BLaER1 (cell line): ENCODE data around the gene LOC101059915.

ENCODE experiments used
- H3K27ac ChIP-seq: shearing (Covaris generic); formaldehyde crosslinking; 2 replicates; pipeline ENCODE4 v1.8.1; 2022
- H3K27me3 ChIP-seq: shearing (Covaris generic); formaldehyde crosslinking; 2 replicates; pipeline ENCODE4 v1.8.1; 2022
- H3K36me3 ChIP-seq: shearing (Covaris generic); formaldehyde crosslinking; 2 replicates; pipeline ENCODE4 v1.8.1; 2022
- H3K4me1 ChIP-seq: shearing (Covaris generic); formaldehyde crosslinking; 2 replicates; pipeline ENCODE4 v1.8.1; 2022
- H3K4me2 ChIP-seq: shearing (Covaris generic); formaldehyde crosslinking; 2 replicates; pipeline ENCODE4 v1.8.1; 2022
- H3K4me3 ChIP-seq: shearing (Covaris generic); formaldehyde crosslinking; 2 replicates; pipeline ENCODE4 v1.8.1; 2022
- H3K9ac ChIP-seq: shearing (Covaris generic); formaldehyde crosslinking; 2 replicates; pipeline ENCODE4 v1.8.1; 2022
- H3K9me3 ChIP-seq: shearing (Covaris generic); formaldehyde crosslinking; 2 replicates; pipeline ENCODE4 v1.8.1; 2022
- H4K20me1 ChIP-seq: shearing (Covaris generic); formaldehyde crosslinking; 2 replicates; pipeline ENCODE4 v1.8.1; 2022
- Cebpa-rat ChIP-seq: shearing (Covaris generic); IDR thresholded peaks from 2 replicates; pipeline ENCODE4 v1.8.1; 2022

LOC101059915 gene

DNA sequence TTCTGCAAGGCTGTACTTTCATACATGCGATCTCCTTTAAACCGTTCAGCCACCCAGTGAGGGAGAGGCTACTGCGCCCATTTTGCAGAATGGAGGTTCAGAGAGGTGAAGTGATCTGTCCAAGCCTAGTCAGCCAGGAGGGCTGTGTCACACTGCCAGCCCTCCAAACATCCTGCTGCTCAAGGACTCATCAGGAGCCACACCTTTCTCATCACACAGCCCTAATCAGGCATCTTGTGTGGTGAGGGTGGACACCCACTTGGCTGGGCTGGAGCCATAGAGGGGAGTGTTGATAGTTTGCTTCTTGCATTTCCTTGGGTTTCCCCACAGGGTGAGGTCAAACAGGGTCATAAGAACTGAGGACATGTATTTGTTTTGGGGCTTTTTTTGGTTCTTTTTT lies 43.6 kb upstream of the LOC101059915 start:
- Histone ChIP-seq H3K27me3 (peaks cover 53% of the 10 kb centered on the region), H3K4me2 (peak overlapping the region; percentile 66), H4K20me1 (no peaks in the 10 kb centered on the region), H3K36me3 (no peaks in the 10 kb centered on the region), H3K27ac (no peak overlapping the region), H3K9me3 (peaks cover 12% of the 10 kb centered on the region), H3K4me3 (no peak overlapping the region), H3K4me1 (peaks cover 62% of the 10 kb centered on the region), H3K9ac (no peak overlapping the region)
- no peak for TF ChIP-seq Cebpa-rat

DNA sequence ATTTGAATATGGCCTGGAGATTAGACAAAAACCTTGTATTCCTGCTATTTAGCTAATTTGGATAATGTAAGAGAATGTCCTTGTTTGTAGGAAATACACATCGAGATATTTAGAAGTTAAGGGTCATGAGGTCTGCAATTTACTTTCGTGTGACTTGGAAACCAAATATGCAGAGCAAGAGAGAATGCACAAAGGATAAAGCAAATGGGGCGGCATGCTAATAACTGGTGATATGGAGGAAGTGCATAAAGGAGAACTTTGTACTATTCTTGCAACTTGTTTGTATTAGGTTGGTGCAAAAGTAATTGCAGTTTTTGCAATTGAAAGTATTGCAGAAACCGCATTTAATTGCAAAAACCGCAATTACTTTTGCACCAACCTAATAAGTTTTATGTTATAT lies 41.9 kb upstream of the LOC101059915 start:
- H3K4me2 ChIP-seq, result no peak overlapping the region
- H3K27ac ChIP-seq, result no peak overlapping the region
- H3K9me3 ChIP-seq, result peaks cover 4% of the 10 kb centered on the region
- H3K4me1 ChIP-seq, result peaks cover 66% of the 10 kb centered on the region
- no peak overlapping the region for H3K4me3 ChIP-seq
- peaks cover 51% of the 10 kb centered on the region for H3K27me3 ChIP-seq
- no peak for TF ChIP-seq Cebpa-rat
- H3K9ac ChIP-seq, result no peak overlapping the region
- H3K36me3 ChIP-seq, result no peaks in the 10 kb centered on the region
- no peaks in the 10 kb centered on the region for H4K20me1 ChIP-seq

DNA sequence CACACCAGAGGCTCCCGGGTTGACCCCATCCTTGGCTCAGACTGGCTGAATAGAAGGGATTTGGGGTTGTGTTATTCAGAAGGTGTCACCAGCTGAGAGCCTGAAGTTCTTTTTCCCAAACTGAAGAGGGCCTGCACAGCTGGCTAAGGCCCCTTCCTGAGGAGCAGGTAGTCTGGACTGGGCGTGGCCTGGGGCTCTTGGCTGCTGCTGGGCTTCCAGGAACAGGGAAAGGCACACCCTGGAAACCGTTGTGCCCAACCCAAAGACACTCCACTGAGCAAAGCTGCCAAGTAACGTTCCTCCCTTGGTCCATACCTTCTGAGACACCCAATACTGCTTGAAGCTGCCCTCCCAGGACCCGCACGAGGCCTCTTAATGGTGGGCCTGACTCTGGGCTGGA lies 40.8 kb upstream of the LOC101059915 start:
- Histone ChIP-seq H3K27me3 (peaks cover 51% of the 10 kb centered on the region), H3K27ac (no peak overlapping the region), H3K4me1 (peaks cover 66% of the 10 kb centered on the region)

DNA sequence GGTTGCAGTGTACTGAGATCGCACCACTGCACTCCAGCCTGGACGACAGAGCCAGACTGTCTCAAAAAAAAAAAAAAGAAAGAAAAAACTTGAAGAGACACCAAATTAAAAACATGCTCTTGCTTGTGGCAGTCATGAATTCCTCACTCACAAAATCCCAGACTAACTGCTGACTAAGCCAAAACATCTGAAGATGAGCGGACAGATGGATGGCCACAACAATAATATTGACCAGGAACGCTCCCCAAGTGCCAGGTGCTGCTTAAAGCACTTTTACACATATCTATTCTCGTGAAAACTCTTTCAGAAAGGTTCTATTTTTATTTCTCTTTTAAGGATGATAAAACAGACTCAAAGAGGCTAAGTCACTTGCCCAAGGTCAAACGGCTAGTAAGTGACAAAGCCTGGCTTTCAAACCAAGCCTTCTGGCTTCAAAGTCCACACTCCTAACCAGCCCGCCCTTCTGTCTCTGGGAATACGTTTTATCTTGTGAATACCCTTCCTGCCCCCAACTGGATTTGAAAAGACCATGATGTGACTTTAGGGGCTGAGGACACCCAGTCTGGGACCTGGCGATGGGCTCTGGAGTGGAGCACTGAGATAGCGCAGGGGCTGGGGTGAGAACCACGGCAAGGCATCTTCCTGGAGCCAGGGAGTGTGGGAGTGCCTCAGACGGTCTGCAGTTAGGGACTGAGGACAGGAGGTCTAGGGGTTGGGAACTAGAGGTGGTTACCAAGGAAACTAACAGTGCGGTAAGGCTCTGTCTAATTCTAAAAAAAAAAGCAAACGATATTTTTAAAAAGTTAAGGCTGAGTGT lies 39.5 kb upstream of the LOC101059915 start:
- H3K9me3 ChIP-seq, result no peaks in the 10 kb centered on the region
- H3K27me3 ChIP-seq, result peaks cover 60% of the 10 kb centered on the region
- no peak overlapping the region for H3K9ac ChIP-seq
- no peak overlapping the region for H3K4me3 ChIP-seq
- peaks cover 59% of the 10 kb centered on the region for H3K4me1 ChIP-seq
- H3K27ac ChIP-seq, result no peak overlapping the region
- no peak for TF ChIP-seq Cebpa-rat
- no peaks in the 10 kb centered on the region for H4K20me1 ChIP-seq
- H3K36me3 ChIP-seq, result no peaks in the 10 kb centered on the region
- peak overlapping the region; percentile 83 for H3K4me2 ChIP-seq

More for the DNA sequence above, 40.8 kb upstream of the LOC101059915 start:
- Histone ChIP-seq H3K4me3 (no peak overlapping the region), H3K36me3 (no peaks in the 10 kb centered on the region), H4K20me1 (no peaks in the 10 kb centered on the region), H3K9ac (no peak overlapping the region), H3K4me2 (no peak overlapping the region), H3K9me3 (no peaks in the 10 kb centered on the region)
- TF ChIP-seq Cebpa-rat, result no peak

DNA sequence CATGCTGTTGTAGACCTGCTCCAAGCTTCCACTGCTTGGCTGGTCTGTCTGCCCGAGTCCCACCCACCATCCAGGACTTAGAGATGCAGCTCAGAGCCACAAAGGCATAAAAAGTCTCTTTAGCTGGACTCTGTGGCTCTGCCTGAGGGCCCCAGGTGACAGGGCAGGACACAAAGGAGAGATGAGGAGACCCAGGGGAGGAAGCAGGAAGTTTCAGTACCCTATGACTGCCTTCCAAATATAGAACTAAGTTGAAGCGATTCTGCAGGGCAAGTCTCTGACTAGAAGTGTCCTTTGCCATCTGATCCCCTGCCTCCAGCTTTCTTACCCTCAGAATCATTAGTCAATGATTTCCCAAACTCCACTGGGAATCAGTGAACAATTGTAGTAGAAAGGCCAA lies 37.9 kb upstream of the LOC101059915 start:
- Histone ChIP-seq H3K4me3 (no peak overlapping the region), H3K9ac (peak overlapping the region; percentile 24; the same call in 1 of the 2 replicates), H3K4me2 (peak overlapping the region; percentile 83)

DNA sequence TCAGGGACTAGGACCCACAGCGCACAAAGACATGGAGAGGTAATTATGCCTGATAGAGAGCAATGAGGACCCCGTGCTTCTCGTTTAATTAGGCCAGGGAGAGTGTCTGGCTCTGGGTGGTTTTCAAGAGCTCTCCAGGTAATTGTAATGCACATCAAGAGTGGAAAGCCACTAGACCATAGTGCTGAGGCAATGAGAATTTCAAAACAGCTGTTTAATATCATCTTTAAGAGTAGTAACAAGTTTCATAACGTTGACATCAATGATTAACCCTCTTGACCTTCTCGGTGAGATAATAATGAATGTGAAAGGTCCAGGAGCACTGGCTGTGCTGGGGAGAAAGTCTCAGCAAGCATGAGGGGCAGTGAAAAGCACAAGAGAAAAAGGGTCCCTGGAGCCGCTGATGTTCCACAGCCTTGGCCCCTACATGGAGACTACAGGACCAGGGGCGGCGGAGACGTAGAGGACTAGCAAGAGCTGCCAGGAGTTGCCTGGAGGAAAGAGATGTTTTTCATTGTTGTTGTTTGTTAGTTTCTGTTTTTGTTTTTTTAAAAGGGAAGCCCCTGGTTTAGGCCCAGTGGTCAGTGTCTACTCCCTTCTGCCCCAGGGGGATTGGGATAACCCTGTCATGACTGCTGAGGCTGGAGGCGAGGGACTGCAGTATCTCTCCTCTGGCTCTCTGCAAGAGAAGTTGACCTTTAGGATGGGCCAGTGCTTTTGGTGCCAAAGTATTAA lies 34.3 kb upstream of the LOC101059915 start:
- H4K20me1 ChIP-seq, result no peaks in the 10 kb centered on the region
- H3K4me1 ChIP-seq, result peaks cover 56% of the 10 kb centered on the region
- H3K4me3 ChIP-seq, result no peak overlapping the region
- peaks cover 69% of the 10 kb centered on the region for H3K27me3 ChIP-seq
- no peak overlapping the region for H3K4me2 ChIP-seq
- H3K9me3 ChIP-seq, result no peaks in the 10 kb centered on the region
- no peak for TF ChIP-seq Cebpa-rat
- H3K27ac ChIP-seq, result no peak overlapping the region
- H3K9ac ChIP-seq, result no peak overlapping the region
- no peaks in the 10 kb centered on the region for H3K36me3 ChIP-seq

More for the DNA sequence above, 37.9 kb upstream of the LOC101059915 start:
- H3K27ac ChIP-seq, result peak overlapping the region; percentile 53
- peaks cover 60% of the 10 kb centered on the region for H3K27me3 ChIP-seq
- peaks cover 47% of the 10 kb centered on the region for H3K4me1 ChIP-seq
- no peaks in the 10 kb centered on the region for H4K20me1 ChIP-seq
- H3K9me3 ChIP-seq, result no peaks in the 10 kb centered on the region
- no peaks in the 10 kb centered on the region for H3K36me3 ChIP-seq
- no peak for TF ChIP-seq Cebpa-rat

DNA sequence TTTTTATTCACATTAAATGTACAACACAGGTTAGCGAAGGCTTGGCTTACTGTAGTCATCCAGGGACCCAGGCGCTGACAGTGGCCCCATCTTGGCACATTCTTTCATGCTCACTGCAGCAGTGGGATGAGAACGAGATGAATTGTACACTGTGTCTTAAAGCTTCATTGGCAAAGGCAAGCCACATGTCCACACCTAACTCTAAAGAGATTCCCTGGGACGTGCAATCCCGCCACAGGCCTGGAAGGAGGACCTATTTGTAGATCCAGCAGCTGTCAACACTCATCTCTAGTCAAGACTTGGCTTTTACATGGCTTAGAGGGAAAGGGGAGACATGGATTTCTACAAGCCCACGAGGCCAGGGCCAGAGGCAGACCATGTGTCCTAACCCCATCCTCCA lies 33.0 kb upstream of the LOC101059915 start:
- no peak for TF ChIP-seq Cebpa-rat
- no peaks in the 10 kb centered on the region for H3K36me3 ChIP-seq
- no peak overlapping the region for H3K9ac ChIP-seq
- H3K9me3 ChIP-seq, result no peaks in the 10 kb centered on the region
- no peak overlapping the region for H3K4me2 ChIP-seq
- peaks cover 70% of the 10 kb centered on the region for H3K27me3 ChIP-seq
- no peaks in the 10 kb centered on the region for H4K20me1 ChIP-seq
- H3K4me3 ChIP-seq, result no peak overlapping the region
- no peak overlapping the region for H3K27ac ChIP-seq
- H3K4me1 ChIP-seq, result peaks cover 44% of the 10 kb centered on the region

DNA sequence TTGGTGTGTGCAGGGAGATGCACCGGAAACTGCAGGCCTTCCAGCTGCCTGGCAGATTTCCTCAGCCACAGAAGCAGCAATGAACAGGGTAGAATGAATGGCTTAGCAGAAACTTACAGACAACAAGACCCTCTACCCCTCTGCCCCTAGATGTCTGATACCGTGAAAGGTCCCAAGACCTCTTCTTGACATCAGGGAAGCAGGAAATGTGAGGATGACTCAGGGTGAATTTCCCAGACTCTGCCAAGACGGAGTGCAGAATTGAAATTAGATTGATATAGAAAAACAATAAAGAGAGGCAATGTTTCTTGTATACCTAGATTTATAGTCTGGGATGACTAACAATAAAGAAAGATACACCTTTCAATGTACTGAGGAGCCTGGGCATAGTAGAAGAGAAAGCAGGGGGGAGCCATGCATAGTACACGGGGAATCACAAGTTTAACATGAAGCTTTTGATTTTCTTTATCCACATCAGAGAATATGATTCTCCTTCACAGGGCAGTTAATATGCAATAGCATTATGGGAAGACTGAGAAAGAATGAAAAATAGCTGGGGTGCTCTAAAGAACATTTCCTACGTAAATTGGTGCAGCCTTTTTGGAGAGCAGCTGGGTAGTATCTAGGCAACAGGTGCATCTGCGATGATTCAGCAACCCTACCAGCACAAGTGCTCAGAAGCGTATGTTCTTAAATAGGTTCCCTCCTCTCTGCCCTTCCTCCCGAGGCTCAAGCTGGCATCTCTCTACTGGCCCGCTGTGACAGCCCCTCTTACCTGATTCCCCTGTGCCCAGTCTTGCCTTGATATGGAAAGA lies 30.7 kb upstream of the LOC101059915 start:
- Histone ChIP-seq H3K4me1 (peaks cover 34% of the 10 kb centered on the region), H3K9me3 (no peaks in the 10 kb centered on the region), H4K20me1 (no peaks in the 10 kb centered on the region), H3K4me2 (peak overlapping the region; percentile 61), H3K4me3 (no peak overlapping the region), H3K9ac (no peak overlapping the region), H3K27me3 (peaks cover 71% of the 10 kb centered on the region), H3K36me3 (no peaks in the 10 kb centered on the region), H3K27ac (no peak overlapping the region)
- no peak for TF ChIP-seq Cebpa-rat

DNA sequence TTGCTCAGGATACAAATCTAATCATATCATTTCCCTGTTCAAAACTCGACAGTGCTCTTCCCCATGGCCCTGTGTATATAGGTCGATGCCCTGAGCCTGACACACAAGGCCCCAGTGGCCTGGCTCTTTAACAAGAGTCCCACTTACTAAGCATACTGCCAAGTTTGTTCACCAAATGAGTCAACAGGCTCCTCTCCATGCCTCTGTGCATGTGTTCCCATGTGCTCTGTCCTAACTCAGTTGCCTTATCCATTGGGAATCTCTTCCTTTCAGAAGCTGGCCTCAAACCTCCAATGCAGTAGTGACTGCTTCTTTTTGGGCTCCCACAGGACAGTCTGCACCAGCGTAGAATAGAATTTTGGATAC lies 30.1 kb upstream of the LOC101059915 start:
- Histone ChIP-seq H3K36me3 (no peaks in the 10 kb centered on the region), H3K9ac (no peak overlapping the region), H3K4me2 (peak overlapping the region; percentile 61; the same call in 1 of the 2 replicates), H3K4me1 (peaks cover 34% of the 10 kb centered on the region), H3K27me3 (peaks cover 68% of the 10 kb centered on the region), H3K4me3 (no peak overlapping the region), H3K27ac (no peak overlapping the region), H3K9me3 (no peaks in the 10 kb centered on the region), H4K20me1 (no peaks in the 10 kb centered on the region)
- no peak for TF ChIP-seq Cebpa-rat

DNA sequence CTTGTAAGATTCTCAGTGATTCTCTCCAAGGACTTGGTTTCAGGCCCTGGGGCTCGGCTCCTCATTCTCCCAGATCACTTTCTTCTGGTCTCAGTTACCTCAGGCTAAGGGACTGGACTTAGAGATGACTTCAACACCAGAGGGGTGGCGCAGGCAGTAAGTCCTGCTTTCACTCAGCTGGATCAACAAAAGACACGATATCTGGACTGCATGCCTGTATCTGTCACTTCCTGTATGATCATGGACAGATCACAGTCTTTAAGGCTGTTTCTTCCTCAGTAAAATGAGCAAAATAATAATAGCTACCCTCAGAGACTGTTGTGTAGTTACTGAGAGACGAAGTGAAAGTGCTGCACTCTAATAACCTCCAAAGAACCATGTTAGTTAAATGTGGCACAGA lies 29.5 kb upstream of the LOC101059915 start:
- Histone ChIP-seq H3K27me3 (peaks cover 64% of the 10 kb centered on the region), H3K4me2 (peak overlapping the region; percentile 61), H3K27ac (no peak overlapping the region), H3K4me1 (peaks cover 34% of the 10 kb centered on the region), H3K36me3 (no peaks in the 10 kb centered on the region), H3K4me3 (no peak overlapping the region), H4K20me1 (no peaks in the 10 kb centered on the region), H3K9me3 (no peaks in the 10 kb centered on the region), H3K9ac (no peak overlapping the region)
- TF ChIP-seq Cebpa-rat, result no peak
